IMR-90 (cell line): Measurements from ENCODE around the gene LSM2. TPM values are rescaled to one million over a fixed set of nuclear protein-coding genes. Genes with fewer than 3 reads are reported as not detected.

ENCODE experiments used
- ATAC-seq: fragments of 200-7000 bp; cut with Tn5 transposase; 2 replicates; pipeline ENCODE4 v1.9.1; 2020; ENCODE audit warnings: low read depth, mild to moderate bottlenecking, moderate library complexity
- BruUV-seq: library from RNA; stranded (reverse); fragments of 400-500 nt; replicated peaks from 2 replicates; lab custom pipeline; 2021; lab: Mats Ljungman, UMichigan
- CTCF ChIA-PET: fragments of 300-600 bp; formaldehyde crosslinking; extraction: SDS; loops from one replicate; lab custom pipeline; 2021; ENCODE audit warnings: antibody characterized with exemption; lab: Yijun Ruan, JAX
- POLR2A ChIA-PET: fragments of 300-600 bp; sonication (Branson Sonifier 250); formaldehyde crosslinking; loops from one replicate; lab custom pipeline; 2022; ENCODE audit warnings: antibody characterized with exemption; ENCODE audit not compliant: unreplicated experiment; lab: Charles Lee
- DNase-seq: peaks from one replicate; pipeline ENCODE4 v3.0.0; 2013
- H2AFZ ChIP-seq: replicated peaks from 2 replicates; pipeline ENCODE3; 2013; ENCODE audit warnings: low read length, mild to moderate bottlenecking; ENCODE audit not compliant: poor library complexity
- H2AK5ac ChIP-seq: 2 replicates; pipeline ENCODE4 v1.6.1; 2013; ENCODE audit warnings: low read depth, low read length, inconsistent platforms
- H2AK9ac ChIP-seq: replicated peaks from 2 replicates; pipeline ENCODE3; 2013; ENCODE audit warnings: mild to moderate bottlenecking, low read depth, low read length, moderate library complexity; ENCODE audit not compliant: poor library complexity
- H2BK120ac ChIP-seq: 2 replicates; pipeline ENCODE4 v1.6.1; 2013; ENCODE audit warnings: low read depth, low read length, inconsistent platforms
- H2BK15ac ChIP-seq: 3 replicates; pipeline ENCODE4 v1.6.1; 2013; ENCODE audit warnings: low read depth, low read length, inconsistent platforms
- H2BK20ac ChIP-seq: 2 replicates; pipeline ENCODE4 v1.6.1; 2013; ENCODE audit warnings: low read depth, mild to moderate bottlenecking, inconsistent platforms, low read length, moderate library complexity
- H2BK5ac ChIP-seq: 2 replicates; pipeline ENCODE4 v1.6.1; 2013; ENCODE audit warnings: mild to moderate bottlenecking, low read depth, low read length, inconsistent platforms; ENCODE audit not compliant: poor library complexity, severe bottlenecking
- H3K14ac ChIP-seq: replicated peaks from 2 replicates; pipeline ENCODE4 v1.6.1; 2013; ENCODE audit warnings: low read depth, low read length, inconsistent platforms
- H3K18ac ChIP-seq: 2 replicates; pipeline ENCODE4 v1.6.1; 2013; ENCODE audit warnings: low read depth, low read length, control low read depth
- H3K23ac ChIP-seq: 2 replicates; pipeline ENCODE4 v1.6.1; 2013; ENCODE audit warnings: low read depth, low read length, inconsistent platforms
- H3K27ac ChIP-seq: 2 replicates; pipeline ENCODE4 v1.5.1; 2013; ENCODE audit warnings: mild to moderate bottlenecking, control low read depth, low read length; ENCODE audit not compliant: insufficient read depth
- H3K27me3 ChIP-seq: 2 replicates; pipeline ENCODE4 v1.6.1; 2013; ENCODE audit warnings: low read length; ENCODE audit not compliant: control insufficient read depth, insufficient read depth
- H3K36me3 ChIP-seq: 2 replicates; pipeline ENCODE4 v1.6.1; 2013; ENCODE audit warnings: low read length, mixed read lengths; ENCODE audit not compliant: control insufficient read depth, insufficient read depth
- H3K4ac ChIP-seq: 2 replicates; pipeline ENCODE4 v1.6.1; 2013; ENCODE audit warnings: low read depth, low read length, inconsistent platforms
- H3K4me1 ChIP-seq: 2 replicates; pipeline ENCODE4 v1.6.1; 2013; ENCODE audit warnings: low read length, mixed read lengths; ENCODE audit not compliant: control insufficient read depth, insufficient read depth
- H3K4me2 ChIP-seq: 2 replicates; pipeline ENCODE4 v1.6.1; 2013; ENCODE audit warnings: low read depth, mild to moderate bottlenecking, control low read depth, low read length, moderate library complexity
- H3K4me3 ChIP-seq: 2 replicates; pipeline ENCODE4 v1.5.1; 2013; ENCODE audit warnings: low read depth, mild to moderate bottlenecking, control low read depth, low read length, moderate library complexity; ENCODE audit not compliant: insufficient read depth
- H3K56ac ChIP-seq: 2 replicates; pipeline ENCODE4 v1.6.1; 2013; ENCODE audit warnings: low read length, inconsistent platforms; ENCODE audit not compliant: insufficient read depth; ENCODE audit errors: extremely low read depth
- H3K79me1 ChIP-seq, 2 experiments: 2 replicates each; pipeline ENCODE4 v1.6.1; 2013; ENCODE audit warnings: low read length in 2 of 2, inconsistent platforms in 1 of 2, low read depth in 1 of 2
- H3K9ac ChIP-seq: 2 replicates; pipeline ENCODE4 v1.6.1; 2013; ENCODE audit warnings: low read depth, low read length, control low read depth
- H3K9me1 ChIP-seq: 2 replicates; pipeline ENCODE4 v1.6.1; 2013; ENCODE audit warnings: low read length, inconsistent platforms; ENCODE audit not compliant: insufficient read depth
- H3K9me3 ChIP-seq: 2 replicates; pipeline ENCODE4 v1.6.1; 2013; ENCODE audit warnings: low read length; ENCODE audit not compliant: control insufficient read depth, insufficient read depth
- H4K20me1 ChIP-seq: 2 replicates; pipeline ENCODE4 v1.6.1; 2013; ENCODE audit warnings: low read length, inconsistent platforms; ENCODE audit not compliant: insufficient read depth
- H4K5ac ChIP-seq: 2 replicates; pipeline ENCODE4 v1.6.1; 2013; ENCODE audit warnings: mild to moderate bottlenecking, low read depth, low read length, control low read depth
- H4K8ac ChIP-seq, 2 experiments: 2 replicates each; pipeline ENCODE4 v1.6.1; 2013; ENCODE audit warnings: low read depth in 2 of 2, low read length in 2 of 2, control low read depth in 1 of 2, inconsistent platforms in 1 of 2
- H4K91ac ChIP-seq: 2 replicates; pipeline ENCODE4 v1.6.1; 2013; ENCODE audit warnings: low read depth, low read length, inconsistent platforms; ENCODE audit not compliant: insufficient read depth
- BHLHE40 ChIP-seq: fragments of 150-350 bp; IDR thresholded peaks from 2 replicates; pipeline ENCODE4 v1.6.1; 2016; ENCODE audit warnings: mild to moderate bottlenecking, low read depth, low read length
- CEBPB ChIP-seq: IDR thresholded peaks from 2 replicates; pipeline ENCODE4 v1.6.1; 2012; ENCODE audit warnings: low read depth, low read length, improper control_type of control experiment
- CHD1 ChIP-seq: IDR thresholded peaks from 2 replicates; pipeline ENCODE4 v1.6.1; 2012; ENCODE audit warnings: low read depth, low read length, improper control_type of control experiment
- CTCF ChIP-seq: conservative IDR thresholded peaks from 2 replicates; pipeline ENCODE4 v1.5.1; 2012; ENCODE audit warnings: mild to moderate bottlenecking, low read depth, low read length, improper control_type of control experiment
- ELK1 ChIP-seq: fragments of 150-350 bp; IDR thresholded peaks from 2 replicates; pipeline ENCODE4 v1.6.1; 2016; ENCODE audit warnings: low read depth, mild to moderate bottlenecking, low read length, moderate library complexity, borderline replicate concordance
- FOS ChIP-seq: fragments of 150-350 bp; IDR thresholded peaks from 2 replicates; pipeline ENCODE4 v1.6.1; 2016; ENCODE audit warnings: low read depth, low read length
- MAFK ChIP-seq: IDR thresholded peaks from 2 replicates; pipeline ENCODE4 v1.6.1; 2012; ENCODE audit warnings: low read depth, low read length, improper control_type of control experiment
- MAZ ChIP-seq: IDR thresholded peaks from 2 replicates; pipeline ENCODE4 v1.6.1; 2012; ENCODE audit warnings: low read depth, mild to moderate bottlenecking, low read length, improper control_type of control experiment, moderate library complexity, borderline replicate concordance
- MXI1 ChIP-seq: IDR thresholded peaks from 2 replicates; pipeline ENCODE4 v1.6.1; 2012; ENCODE audit warnings: low read depth, mild to moderate bottlenecking, low read length, moderate library complexity, borderline replicate concordance
- NFE2L2 ChIP-seq: fragments of 150-350 bp; IDR thresholded peaks from 2 replicates; pipeline ENCODE4 v1.6.1; 2016; ENCODE audit warnings: low read depth, mild to moderate bottlenecking, low read length
- POLR2A ChIP-seq: IDR thresholded peaks from 2 replicates; pipeline ENCODE4 v1.6.1; 2012; ENCODE audit warnings: mild to moderate bottlenecking, low read depth, low read length
- RAD21 ChIP-seq: IDR thresholded peaks from 2 replicates; pipeline ENCODE4 v1.6.1; 2012; ENCODE audit warnings: low read length, improper control_type of control experiment
- RCOR1 ChIP-seq: IDR thresholded peaks from 2 replicates; pipeline ENCODE4 v1.6.1; 2012; ENCODE audit warnings: mild to moderate bottlenecking, low read length, improper control_type of control experiment; ENCODE audit not compliant: insufficient replicate concordance
- RFX5 ChIP-seq: IDR thresholded peaks from 2 replicates; pipeline ENCODE4 v1.8.0; 2012; ENCODE audit warnings: low read depth, mild to moderate bottlenecking, low read length, moderate library complexity
- SMC3 ChIP-seq: fragments of 150-350 bp; IDR thresholded peaks from 2 replicates; pipeline ENCODE4 v1.6.1; 2016; ENCODE audit warnings: low read depth, mild to moderate bottlenecking, antibody characterized with exemption, low read length, moderate library complexity
- WGBS, 2 experiments: methylation state at CpG; one replicate each; pipeline versions ENCODE4 v1.1.5 to v1.1.7; 2013; ENCODE audit warnings: missing lambda C conversion rate in 2 of 2; ENCODE audit not compliant: insufficient read length in 1 of 2; ENCODE audit errors: extremely low coverage in 2 of 2; 5-methylcytosine and 5-hydroxymethylcytosine counted together
- dilution Hi-C: fragments of 300-500 bp; cut with HindIII; formaldehyde crosslinking; loops from one replicate; pipeline ENCODE4 v1.14.3; 2018; ENCODE audit warnings: low sequenced_read_pairs; ENCODE audit not compliant: unreplicated experiment
- in situ Hi-C: fragments of 300-500 bp; cut with MboI; formaldehyde crosslinking; loops from 3 replicates; pipeline ENCODE4 v1.14.3; 2019; ENCODE audit warnings: low sequenced_read_pairs, inconsistent platforms, mixed read lengths
- intact Hi-C: fragments of 100-400 bp; cut with micrococcal nuclease; formaldehyde crosslinking; loops from 2 replicates; pipeline ENCODE4 v1.10.0; 2022
- polyA plus RNA-seq, 3 experiments: library from polyadenylated mRNA; depleted of rRNA; stranded (reverse); fragments of >200 nt; gene quantifications; 2 replicates each; pipeline ENCODE4 v1.2.3, GENCODE V29; 2012; ENCODE audit warnings: low replicate concordance in 1 of 3
- total RNA-seq: library from RNA; depleted of rRNA; stranded (reverse); fragments of >200 nt; gene quantifications from 2 replicates; pipeline ENCODE4 v1.2.3, GENCODE V29; 2012

LSM2 gene
- total and polyA plus RNA-seq, 2 of the 4 experiments (the other 2 are of a cell fraction) = 56.3 to 61.0 TPM

GRCh38 chr6:31822036-31822821, 15.5 kb upstream of the LSM2 start:
- peak overlapping the region; percentile 90 for H2AFZ ChIP-seq
- BruUV-seq = no TSS peak
- H3K27ac ChIP-seq = peak overlapping the region; percentile 85
- no peaks in the 10 kb centered on the region for H3K36me3 ChIP-seq
- WGBS, 2 experiments = no CpG with 5 or more reads among the region's 25 CpGs
- peak overlapping the region; percentile 69 for H4K5ac ChIP-seq
- peak overlapping the region; percentile 85 for H3K14ac ChIP-seq
- H3K9me1 ChIP-seq = peaks cover 7% of the 10 kb centered on the region
- H3K9me3 ChIP-seq = no peaks in the 10 kb centered on the region
- intact Hi-C loops = no loop called here
- peak overlapping the region; percentile 94 for H3K4me2 ChIP-seq
- peaks cover 10% of the 10 kb centered on the region for H3K4me1 ChIP-seq
- H3K18ac ChIP-seq = peak overlapping the region; percentile 85
- peak overlapping the region; percentile 91 for H3K4ac ChIP-seq
- H2BK120ac ChIP-seq = peak overlapping the region; percentile 83
- H2AK9ac ChIP-seq = peak overlapping the region; percentile 76
- dilution Hi-C loops = no loop called here
- peak overlapping the region; percentile 48 for H3K4me3 ChIP-seq
- peaks cover 10 to 50% of the 10 kb centered on the region in 2 experiments for H3K79me1 ChIP-seq
- peak overlapping the region; percentile 94 for H3K56ac ChIP-seq
- peak overlapping the region; percentile 87 for H3K9ac ChIP-seq
- H2AK5ac ChIP-seq = peak overlapping the region; percentile 88
- POLR2A ChIA-PET = no interaction called here
- CTCF ChIA-PET = interaction anchor here (0.5 to 1.3 kb wide), 2 partner anchors 15 to 1159 kb away, joined by 3 read pairs; partner anchors contain the start of gene LSM2
- peak overlapping the region; percentile 92 for H4K91ac ChIP-seq
- H2BK15ac ChIP-seq = peak overlapping the region; percentile 57
- DNase-seq = peak; percentile 64
- H4K20me1 ChIP-seq = no peaks in the 10 kb centered on the region
- H2BK5ac ChIP-seq = peak overlapping the region; percentile 82
- H3K23ac ChIP-seq = peak overlapping the region; percentile 94
- in situ Hi-C loops = no loop called here
- no peaks in the 10 kb centered on the region for H3K27me3 ChIP-seq
- ATAC-seq = peak; percentile 62
- H4K8ac ChIP-seq = peak overlapping the region; percentile 79 to 84
- peak overlapping the region; percentile 64 for H2BK20ac ChIP-seq
- TF ChIP-seq CHD1 (no peak), CTCF (no peak), RAD21 (no peak), MAFK (peak; percentile 43), MXI1 (no peak), BHLHE40 (no peak), FOS (no peak), CEBPB (peak; percentile 44; the same call in 1 of the 2 replicates), MAZ (no peak), SMC3 (no peak), ELK1 (no peak), POLR2A (peak; percentile 54; the same call in 1 of the 2 replicates), RCOR1 (no peak), NFE2L2 (peak; percentile 93), RFX5 (no peak)
